Measurements from ENCODE around the gene LHPP. TPM values are rescaled to one million over a fixed set of nuclear protein-coding genes. Genes with fewer than 3 reads are reported as not detected.

The LHPP gene
- total RNA-seq, 1 donor from 2014 or later: 24.5 TPM

GRCh38 chr10:124650820-124651401 lies 189.3 kb downstream of the LHPP start:
- peak overlapping the region; percentile 29 for H3K27ac ChIP-seq
- H3K27me3 ChIP-seq: no peaks in the 10 kb centered on the region
- peak overlapping the region; percentile 12 for H3K27ac Mint-ChIP-seq
- H3K4me3 ChIP-seq: no peak overlapping the region
- peaks cover 27% of the 10 kb centered on the region for H3K4me1 ChIP-seq
- H4K20me1 ChIP-seq (ENCODE audit: low read depth): peaks cover 40% of the 10 kb centered on the region
- no peak overlapping the region for H3K4me3 Mint-ChIP-seq
- no peaks in the 10 kb centered on the region for H3K36me3 ChIP-seq
- no peak for TF ChIP-seq EZH2 (IDR thresholded peaks at IDR 0.05)
- TF ChIP-seq EZH2phosphoT487 (IDR thresholded peaks at IDR 0.05): no peak
- TF ChIP-seq, protein P1, sequence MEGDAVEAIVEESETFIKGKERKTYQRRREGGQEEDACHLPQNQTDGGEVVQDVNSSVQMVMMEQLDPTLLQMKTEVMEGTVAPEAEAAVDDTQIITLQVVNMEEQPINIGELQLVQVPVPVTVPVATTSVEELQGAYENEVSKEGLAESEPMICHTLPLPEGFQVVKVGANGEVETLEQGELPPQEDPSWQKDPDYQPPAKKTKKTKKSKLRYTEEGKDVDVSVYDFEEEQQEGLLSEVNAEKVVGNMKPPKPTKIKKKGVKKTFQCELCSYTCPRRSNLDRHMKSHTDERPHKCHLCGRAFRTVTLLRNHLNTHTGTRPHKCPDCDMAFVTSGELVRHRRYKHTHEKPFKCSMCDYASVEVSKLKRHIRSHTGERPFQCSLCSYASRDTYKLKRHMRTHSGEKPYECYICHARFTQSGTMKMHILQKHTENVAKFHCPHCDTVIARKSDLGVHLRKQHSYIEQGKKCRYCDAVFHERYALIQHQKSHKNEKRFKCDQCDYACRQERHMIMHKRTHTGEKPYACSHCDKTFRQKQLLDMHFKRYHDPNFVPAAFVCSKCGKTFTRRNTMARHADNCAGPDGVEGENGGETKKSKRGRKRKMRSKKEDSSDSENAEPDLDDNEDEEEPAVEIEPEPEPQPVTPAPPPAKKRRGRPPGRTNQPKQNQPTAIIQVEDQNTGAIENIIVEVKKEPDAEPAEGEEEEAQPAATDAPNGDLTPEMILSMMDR (IDR thresholded peaks at IDR 0.05): no peak
- peaks cover 4% of the 10 kb centered on the region for H3K36me3 Mint-ChIP-seq
- H2AFZ ChIP-seq (replicated peaks): no peak overlapping the region
- H3F3A ChIP-seq (ENCODE audit: low read depth): peaks cover 6% of the 10 kb centered on the region
- peaks cover 21% of the 10 kb centered on the region for H3K4me1 Mint-ChIP-seq
- no peak overlapping the region for H3K9ac ChIP-seq
- H3K79me2 ChIP-seq (ENCODE audit: low read depth): peaks cover 19% of the 10 kb centered on the region
- H3K27me3 Mint-ChIP-seq (ENCODE audit: insufficient read depth, low read depth): peaks cover 2% of the 10 kb centered on the region
- H3K9me3 ChIP-seq (ENCODE audit: low read depth): no peaks in the 10 kb centered on the region
- no peak overlapping the region for H3K4me2 ChIP-seq
- no peak for DNase-seq (ENCODE audit: low spot score)
- no peaks in the 10 kb centered on the region for H3K9me3 Mint-ChIP-seq

DNA sequence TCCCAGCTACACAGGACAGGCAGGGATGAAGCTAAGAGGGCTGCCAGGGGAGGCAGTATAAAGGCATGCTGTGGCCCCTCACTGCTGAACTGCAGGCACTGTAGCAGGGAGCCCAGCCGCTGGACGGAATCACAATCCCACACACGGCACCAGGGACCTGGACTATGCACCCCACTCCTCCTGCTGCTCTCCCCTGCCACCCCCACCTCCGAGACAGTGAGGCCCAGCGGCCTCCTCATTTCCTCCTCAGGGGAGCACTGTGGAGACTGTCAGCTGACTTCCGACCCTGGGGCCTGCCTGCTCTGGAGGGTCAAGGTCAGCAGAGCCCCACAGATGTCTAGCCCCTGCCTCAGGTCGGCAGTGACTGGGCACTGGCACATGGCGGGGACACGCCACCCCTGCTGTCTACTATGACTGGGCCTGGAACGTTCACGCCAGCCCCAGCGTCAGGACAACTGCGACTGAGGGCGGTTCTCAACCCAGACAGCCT lies 189.8 kb downstream of the LHPP start:
- Mint-ChIP-seq H3K27me3 (ENCODE audit: insufficient read depth, low read depth) (peaks cover 2% of the 10 kb centered on the region), H3K27ac (no peak overlapping the region), H3K4me1 (peaks cover 18% of the 10 kb centered on the region), H3K4me3 (no peak overlapping the region), H3K9me3 (no peaks in the 10 kb centered on the region), H3K36me3 (peaks cover 4% of the 10 kb centered on the region)
- Histone ChIP-seq H2AFZ (replicated peaks) (no peak overlapping the region), H3K36me3 (no peaks in the 10 kb centered on the region), H3K27me3 (no peaks in the 10 kb centered on the region), H3K4me3 (no peak overlapping the region), H3K9ac (no peak overlapping the region), H3K79me2 (ENCODE audit: low read depth) (peaks cover 17% of the 10 kb centered on the region), H3K4me2 (no peak overlapping the region), H3F3A (ENCODE audit: low read depth) (peaks cover 6% of the 10 kb centered on the region), H3K9me3 (ENCODE audit: low read depth) (no peaks in the 10 kb centered on the region), H3K27ac (no peak overlapping the region), H3K4me1 (peaks cover 24% of the 10 kb centered on the region), H4K20me1 (ENCODE audit: low read depth) (peaks cover 40% of the 10 kb centered on the region)
- no peak for TF ChIP-seq EZH2phosphoT487 (IDR thresholded peaks at IDR 0.05)
- TF ChIP-seq, protein P1 (IDR thresholded peaks at IDR 0.05): no peak
- TF ChIP-seq EZH2 (IDR thresholded peaks at IDR 0.05): no peak
- no peak for DNase-seq (ENCODE audit: low spot score)

- Mint-ChIP-seq H3K27me3 (ENCODE audit: insufficient read depth, low read depth) (peaks cover 2% of the 10 kb centered on the region), H3K27ac (peak overlapping the region; percentile 82), H3K9me3 (no peaks in the 10 kb centered on the region), H3K36me3 (peaks cover 4% of the 10 kb centered on the region), H3K4me1 (peaks cover 18% of the 10 kb centered on the region), H3K4me3 (no peak overlapping the region)
- H2AFZ ChIP-seq (replicated peaks): no peak overlapping the region
- no peaks in the 10 kb centered on the region for H3K27me3 ChIP-seq
- no peaks in the 10 kb centered on the region for H3K36me3 ChIP-seq
- TF ChIP-seq, protein P1 (IDR thresholded peaks at IDR 0.05): no peak
- TF ChIP-seq EZH2phosphoT487 (IDR thresholded peaks at IDR 0.05): no peak
- no peak for TF ChIP-seq EZH2 (IDR thresholded peaks at IDR 0.05)
- no peak overlapping the region for H3K27ac ChIP-seq
- H3K4me1 ChIP-seq: peaks cover 24% of the 10 kb centered on the region
- peaks cover 40% of the 10 kb centered on the region for H4K20me1 ChIP-seq (ENCODE audit: low read depth)
- no peaks in the 10 kb centered on the region for H3K9me3 ChIP-seq (ENCODE audit: low read depth)
- H3F3A ChIP-seq (ENCODE audit: low read depth): peaks cover 6% of the 10 kb centered on the region
- no peak overlapping the region for H3K4me2 ChIP-seq
- peaks cover 10% of the 10 kb centered on the region for H3K79me2 ChIP-seq (ENCODE audit: low read depth)
- no peak for DNase-seq (ENCODE audit: low spot score)
- no peak overlapping the region for H3K4me3 ChIP-seq
- H3K9ac ChIP-seq: no peak overlapping the region
Measured at GRCh38 chr10:124652200-124652599, 190.6 kb downstream of the LHPP start.

Data from neural progenitor cell (in vitro differentiated cells).